GM23248 (cell line): ENCODE results near the gene HOXB2. TPM values are rescaled to one million over a fixed set of nuclear protein-coding genes. Genes with fewer than 3 reads are reported as not detected.

Experiments used
- DNase-seq: peaks from one replicate; pipeline ENCODE4 v3.0.0-alpha.2; 2015
- H2AFZ ChIP-seq: fragments of 200-600 bp; sonication (generic); 2 replicates; pipeline ENCODE4 v1.6.1; 2016; ENCODE audit warnings: antibody characterized with exemption
- H3F3A ChIP-seq: fragments of 200-600 bp; sonication (generic); 2 replicates; pipeline ENCODE4 v1.6.1; 2016; ENCODE audit warnings: mild to moderate bottlenecking, antibody characterized with exemption, mixed run types; ENCODE audit not compliant: insufficient read depth
- H3K27ac ChIP-seq: fragments of 200-600 bp; sonication (generic); 2 replicates; pipeline ENCODE4 v1.5.1; 2016; ENCODE audit warnings: mild to moderate bottlenecking
- H3K27me3 ChIP-seq: fragments of 200-600 bp; sonication (generic); replicated peaks from 2 replicates; pipeline ENCODE4 v1.6.1; 2016; ENCODE audit warnings: mild to moderate bottlenecking; ENCODE audit not compliant: insufficient read depth
- H3K36me3 ChIP-seq: fragments of 200-600 bp; sonication (generic); 2 replicates; pipeline ENCODE4 v1.6.1; 2016; ENCODE audit warnings: low read depth, mild to moderate bottlenecking
- H3K4me1 ChIP-seq: fragments of 200-600 bp; sonication (generic); 2 replicates; pipeline ENCODE4 v1.6.1; 2016; ENCODE audit warnings: mild to moderate bottlenecking; ENCODE audit not compliant: insufficient read depth
- H3K4me2 ChIP-seq: fragments of 200-600 bp; sonication (generic); one replicate; pipeline ENCODE4 v1.6.1; 2016; ENCODE audit warnings: mild to moderate bottlenecking; ENCODE audit not compliant: unreplicated experiment
- H3K4me3 ChIP-seq: fragments of 200-600 bp; sonication (generic); 2 replicates; pipeline ENCODE4 v1.5.1; 2016; ENCODE audit warnings: mild to moderate bottlenecking
- H3K79me2 ChIP-seq: fragments of 200-600 bp; sonication (generic); 2 replicates; pipeline ENCODE4 v1.6.1; 2016; ENCODE audit warnings: mild to moderate bottlenecking; ENCODE audit not compliant: insufficient read depth
- H3K9ac ChIP-seq: fragments of 200-600 bp; sonication (generic); 2 replicates; pipeline ENCODE4 v1.6.1; 2016; ENCODE audit warnings: mild to moderate bottlenecking
- H3K9me2 ChIP-seq: fragments of 200-600 bp; sonication (generic); 2 replicates; pipeline ENCODE4 v1.6.1; 2016; ENCODE audit warnings: mixed run types, mild to moderate bottlenecking, moderate library complexity; ENCODE audit not compliant: insufficient read depth
- H3K9me3 ChIP-seq: fragments of 200-600 bp; sonication (generic); one replicate; pipeline ENCODE4 v1.6.1; 2017; ENCODE audit warnings: low read depth
- H4K20me1 ChIP-seq: fragments of 200-600 bp; sonication (generic); 2 replicates; pipeline ENCODE4 v1.6.0; 2016; ENCODE audit not compliant: insufficient read depth
- EZH2 ChIP-seq: fragments of 200-600 bp; sonication (generic); IDR thresholded peaks from 2 replicates; pipeline ENCODE4 v1.6.1; 2018; ENCODE audit warnings: antibody characterized with exemption, mild to moderate bottlenecking; ENCODE audit not compliant: insufficient read depth, poor library complexity, severe bottlenecking
- EZH2phosphoT487 ChIP-seq: fragments of 200-600 bp; sonication (generic); IDR thresholded peaks from 2 replicates; pipeline ENCODE4 v1.6.1; 2018; ENCODE audit warnings: antibody characterized with exemption, moderate library complexity, mild to moderate bottlenecking, low read depth; ENCODE audit not compliant: insufficient read depth
- WGBS, 2 experiments: methylation state at CpG; one replicate each; pipeline ENCODE4 v1.1.6; 2015 to 2017; ENCODE audit warnings: low lambda C conversion rate in 2 of 2, low coverage in 1 of 2; ENCODE audit errors: missing lambda C conversion rate in 2 of 2; 5-methylcytosine and 5-hydroxymethylcytosine counted together
- in situ Hi-C: fragments of 300-500 bp; cut with MboI; formaldehyde crosslinking; loops from 2 replicates; pipeline ENCODE4 v1.15.0; 2020
- polyA plus RNA-seq: library from polyadenylated mRNA; unstranded; fragments of >200 nt; fragmentation: Nextera tagmentation; extraction: Ambion mirVana; gene quantifications from 2 replicates; pipeline ENCODE4 v1.2.1, GENCODE V29; 2016
- total RNA-seq: library from RNA; depleted of rRNA; stranded (reverse); fragments of >200 nt; shearing (Covaris generic); gene quantifications from 2 replicates; pipeline ENCODE4 v1.2.3, GENCODE V29; 2014

HOXB2 gene
- total and polyA plus RNA-seq, 2 experiments from 2014 or later, result 12.1 to 25.3 TPM

- H3K4me1 ChIP-seq, result no peaks in the 10 kb centered on the region
- TF ChIP-seq EZH2phosphoT487 (no peak), EZH2 (no peak)
- H3K36me3 ChIP-seq, result no peaks in the 10 kb centered on the region
- H3K27ac ChIP-seq, result no peak overlapping the region
- 83 to 87% methylated on average over 30 to 37 of the region's 37 CpGs for WGBS, 2 experiments
- H4K20me1 ChIP-seq, result no peaks in the 10 kb centered on the region
- H3K27me3 ChIP-seq, result peaks cover 5% of the 10 kb centered on the region; the same call in 1 of the 2 replicates
- no peak overlapping the region for H2AFZ ChIP-seq
- in situ Hi-C loops, result no loop called here
- H3K4me2 ChIP-seq, result no peak overlapping the region
- no peaks in the 10 kb centered on the region for H3K9me2 ChIP-seq
- H3F3A ChIP-seq, result no peaks in the 10 kb centered on the region
- H3K79me2 ChIP-seq, result no peaks in the 10 kb centered on the region
- no peak for DNase-seq
- H3K4me3 ChIP-seq, result no peak overlapping the region
- H3K9ac ChIP-seq, result no peak overlapping the region
- H3K9me3 ChIP-seq, result no peaks in the 10 kb centered on the region
Observed at GRCh38 chr17:48530208-48530886, 14.6 kb downstream of the HOXB2 start.

- Histone ChIP-seq H3K9me2 (no peaks in the 10 kb centered on the region), H3K4me3 (no peak overlapping the region), H3K36me3 (no peaks in the 10 kb centered on the region), H3K9ac (no peak overlapping the region), H3K9me3 (no peaks in the 10 kb centered on the region), H3K27me3 (peaks cover 5% of the 10 kb centered on the region; the same call in 1 of the 2 replicates), H3K79me2 (no peaks in the 10 kb centered on the region), H3K27ac (no peak overlapping the region), H3F3A (no peaks in the 10 kb centered on the region), H4K20me1 (no peaks in the 10 kb centered on the region), H3K4me1 (no peaks in the 10 kb centered on the region), H2AFZ (no peak overlapping the region), H3K4me2 (no peak overlapping the region)
- no peak for DNase-seq
- TF ChIP-seq EZH2 (no peak), EZH2phosphoT487 (no peak)
- WGBS, 2 experiments, result 90 to 91% methylated on average over 11 of the region's 11 CpGs
- in situ Hi-C loops, result no loop called here
Observed at GRCh38 chr17:48529683-48530009, 15.3 kb downstream of the HOXB2 start.

- no peak for TF ChIP-seq EZH2phosphoT487
- no peak for TF ChIP-seq EZH2
- H3F3A ChIP-seq, result no peaks in the 10 kb centered on the region
- no peaks in the 10 kb centered on the region for H3K4me1 ChIP-seq
- H3K27ac ChIP-seq, result no peak overlapping the region
- no peaks in the 10 kb centered on the region for H3K9me2 ChIP-seq
- DNase-seq, result no peak
- H3K9me3 ChIP-seq, result no peaks in the 10 kb centered on the region
- H4K20me1 ChIP-seq, result no peaks in the 10 kb centered on the region
- H3K9ac ChIP-seq, result no peak overlapping the region
- in situ Hi-C loops, result no loop called here
- no peak overlapping the region for H3K4me3 ChIP-seq
- no peaks in the 10 kb centered on the region for H3K36me3 ChIP-seq
- no peak overlapping the region for H3K4me2 ChIP-seq
- no peaks in the 10 kb centered on the region for H3K79me2 ChIP-seq
- H3K27me3 ChIP-seq, result peaks cover 5% of the 10 kb centered on the region; the same call in 1 of the 2 replicates
- WGBS, 2 experiments, result 88 to 89% methylated on average over 11 of the region's 11 CpGs
- no peak overlapping the region for H2AFZ ChIP-seq
Observed at GRCh38 chr17:48528936-48529682, 15.8 kb downstream of the HOXB2 start.

GRCh38 chr17:48528153-48528935, 16.6 kb downstream of the HOXB2 start:
- Histone ChIP-seq H3K9ac (no peak overlapping the region), H3K4me2 (no peak overlapping the region), H3K9me3 (no peaks in the 10 kb centered on the region), H3K4me1 (no peaks in the 10 kb centered on the region), H3F3A (no peaks in the 10 kb centered on the region; the same call in 1 of the 2 replicates), H3K27me3 (peaks cover 5% of the 10 kb centered on the region; the same call in 1 of the 2 replicates), H4K20me1 (no peaks in the 10 kb centered on the region), H3K79me2 (no peaks in the 10 kb centered on the region), H2AFZ (no peak overlapping the region), H3K27ac (no peak overlapping the region), H3K9me2 (no peaks in the 10 kb centered on the region), H3K36me3 (no peaks in the 10 kb centered on the region), H3K4me3 (no peak overlapping the region)
- WGBS, 2 experiments, result 66 to 77% methylated on average over 7 of the region's 7 CpGs
- no peak for TF ChIP-seq EZH2phosphoT487
- no peak for TF ChIP-seq EZH2
- in situ Hi-C loops, result no loop called here
- no peak for DNase-seq
